ENCODE results near the gene FXR1.

- no peak for TF ChIP-seq SP1 (IDR thresholded peaks at IDR 0.05; ENCODE audit: low read depth)
- TF ChIP-seq CTCF (IDR thresholded peaks at IDR 0.05 in 2 of 3, conservative IDR thresholded peaks at IDR 0.05 in 1 of 3; ENCODE audit: borderline replicate concordance in 1 of 3, insufficient read depth in 1 of 3, low read depth in 2 of 3, low read length in 2 of 3) = no peak
- TF ChIP-seq, protein P1, sequence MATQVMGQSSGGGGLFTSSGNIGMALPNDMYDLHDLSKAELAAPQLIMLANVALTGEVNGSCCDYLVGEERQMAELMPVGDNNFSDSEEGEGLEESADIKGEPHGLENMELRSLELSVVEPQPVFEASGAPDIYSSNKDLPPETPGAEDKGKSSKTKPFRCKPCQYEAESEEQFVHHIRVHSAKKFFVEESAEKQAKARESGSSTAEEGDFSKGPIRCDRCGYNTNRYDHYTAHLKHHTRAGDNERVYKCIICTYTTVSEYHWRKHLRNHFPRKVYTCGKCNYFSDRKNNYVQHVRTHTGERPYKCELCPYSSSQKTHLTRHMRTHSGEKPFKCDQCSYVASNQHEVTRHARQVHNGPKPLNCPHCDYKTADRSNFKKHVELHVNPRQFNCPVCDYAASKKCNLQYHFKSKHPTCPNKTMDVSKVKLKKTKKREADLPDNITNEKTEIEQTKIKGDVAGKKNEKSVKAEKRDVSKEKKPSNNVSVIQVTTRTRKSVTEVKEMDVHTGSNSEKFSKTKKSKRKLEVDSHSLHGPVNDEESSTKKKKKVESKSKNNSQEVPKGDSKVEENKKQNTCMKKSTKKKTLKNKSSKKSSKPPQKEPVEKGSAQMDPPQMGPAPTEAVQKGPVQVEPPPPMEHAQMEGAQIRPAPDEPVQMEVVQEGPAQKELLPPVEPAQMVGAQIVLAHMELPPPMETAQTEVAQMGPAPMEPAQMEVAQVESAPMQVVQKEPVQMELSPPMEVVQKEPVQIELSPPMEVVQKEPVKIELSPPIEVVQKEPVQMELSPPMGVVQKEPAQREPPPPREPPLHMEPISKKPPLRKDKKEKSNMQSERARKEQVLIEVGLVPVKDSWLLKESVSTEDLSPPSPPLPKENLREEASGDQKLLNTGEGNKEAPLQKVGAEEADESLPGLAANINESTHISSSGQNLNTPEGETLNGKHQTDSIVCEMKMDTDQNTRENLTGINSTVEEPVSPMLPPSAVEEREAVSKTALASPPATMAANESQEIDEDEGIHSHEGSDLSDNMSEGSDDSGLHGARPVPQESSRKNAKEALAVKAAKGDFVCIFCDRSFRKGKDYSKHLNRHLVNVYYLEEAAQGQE (IDR thresholded peaks at IDR 0.05; ENCODE audit: low read depth) = no peak
- TF ChIP-seq EZH2 (IDR thresholded peaks at IDR 0.05) = no peak
- no peak for TF ChIP-seq ZFX (IDR thresholded peaks at IDR 0.05)
- no peak for TF ChIP-seq YY1 (IDR thresholded peaks at IDR 0.05; ENCODE audit: extremely low read depth, insufficient replicate concordance, low read depth, low read length)
- TF ChIP-seq TCF7L2 (IDR thresholded peaks at IDR 0.05; ENCODE audit: borderline replicate concordance, extremely low read depth, insufficient read depth, insufficient read length) = no peak
- no peak for TF ChIP-seq CEBPB (IDR thresholded peaks at IDR 0.05; ENCODE audit: low read depth)
- TF ChIP-seq SRF (IDR thresholded peaks at IDR 0.05; ENCODE audit: low read depth) = no peak
- TF ChIP-seq POLR2A (IDR thresholded peaks at IDR 0.05; ENCODE audit: borderline replicate concordance, extremely low read depth, insufficient read depth, insufficient read length) = no peak
- TF ChIP-seq POLR2AphosphoS5 (IDR thresholded peaks at IDR 0.05; ENCODE audit: low read depth, low read length) = no peak
Observed at GRCh38 chr3:180898572-180898971, 13.9 kb upstream of the FXR1 start.

Data from HCT116 (cell line).